ENCODE results near the gene EZH1.
"Not testable (repeated sequence)": the region's sequence is repeated elsewhere in the genome, so short reads cannot be mapped to it uniquely, and the experiment has no call there.

EZH1 gene

GRCh38 chr17:42669977-42670788, 74.7 kb downstream of the EZH1 start:
- peak in 1 of 2 donors; percentile 30 for DNase-seq (ENCODE audit: low read depth in 2 of 2)

DNA sequence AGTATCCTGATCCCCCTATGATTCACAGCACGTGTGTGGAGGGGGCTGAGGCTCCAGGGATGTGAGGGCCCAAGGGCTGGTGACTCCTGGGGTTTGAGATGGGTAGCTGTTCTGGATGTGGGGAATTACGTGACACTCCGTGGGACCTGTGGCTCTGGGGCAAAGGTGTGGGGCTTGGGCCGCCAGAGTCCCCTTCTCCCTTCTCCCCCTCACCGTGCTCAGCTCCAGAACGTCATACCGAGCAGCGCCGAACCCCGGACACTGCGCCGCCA, 75.2 kb downstream of the EZH1 start:
- DNase-seq (ENCODE audit: low read depth in 2 of 2): no peak

GRCh38 chr17:42667088-42667951, 77.5 kb downstream of the EZH1 start:
- DNase-seq (ENCODE audit: low read depth in 2 of 2): no peak

DNA sequence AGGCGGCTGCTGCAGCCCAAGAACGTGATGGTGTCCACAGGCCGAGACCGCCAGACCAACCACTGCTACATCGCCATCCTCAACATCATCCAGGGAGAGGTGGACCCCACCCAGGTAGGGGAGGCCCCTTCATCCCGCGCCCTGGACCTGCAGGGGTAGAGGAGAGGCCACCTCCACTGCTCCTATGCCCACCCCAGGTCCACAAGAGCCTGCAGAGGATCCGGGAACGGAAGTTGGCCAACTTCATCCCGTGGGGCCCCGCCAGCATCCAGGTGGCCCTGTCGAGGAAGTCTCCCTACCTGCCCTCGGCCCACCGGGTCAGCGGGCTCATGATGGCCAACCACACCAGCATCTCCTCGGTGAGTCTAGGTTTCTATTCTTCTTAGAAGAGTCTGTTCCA, 78.7 kb downstream of the EZH1 start:
- not testable (repeated sequence) for DNase-seq (ENCODE audit: low read depth in 2 of 2)

DNA sequence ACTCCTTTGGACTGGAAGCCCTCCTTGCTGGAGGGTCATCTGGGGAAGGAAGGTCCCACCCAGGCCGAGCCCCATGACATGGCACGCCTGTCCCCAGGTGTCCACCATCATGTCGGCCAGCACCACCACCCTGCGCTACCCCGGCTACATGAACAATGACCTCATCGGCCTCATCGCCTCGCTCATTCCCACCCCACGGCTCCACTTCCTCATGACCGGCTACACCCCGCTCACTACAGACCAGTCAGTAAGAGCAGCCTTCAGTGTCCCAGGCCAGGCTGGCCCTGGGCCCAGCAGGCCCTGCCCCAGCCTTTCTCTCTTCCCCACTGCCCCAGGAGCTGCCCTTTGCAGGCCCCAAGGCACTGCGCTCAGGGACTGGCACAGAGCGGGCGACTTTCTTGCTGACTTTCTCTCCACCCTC, 79.2 kb downstream of the EZH1 start:
- DNase-seq (ENCODE audit: low read depth in 2 of 2): no peak

DNA sequence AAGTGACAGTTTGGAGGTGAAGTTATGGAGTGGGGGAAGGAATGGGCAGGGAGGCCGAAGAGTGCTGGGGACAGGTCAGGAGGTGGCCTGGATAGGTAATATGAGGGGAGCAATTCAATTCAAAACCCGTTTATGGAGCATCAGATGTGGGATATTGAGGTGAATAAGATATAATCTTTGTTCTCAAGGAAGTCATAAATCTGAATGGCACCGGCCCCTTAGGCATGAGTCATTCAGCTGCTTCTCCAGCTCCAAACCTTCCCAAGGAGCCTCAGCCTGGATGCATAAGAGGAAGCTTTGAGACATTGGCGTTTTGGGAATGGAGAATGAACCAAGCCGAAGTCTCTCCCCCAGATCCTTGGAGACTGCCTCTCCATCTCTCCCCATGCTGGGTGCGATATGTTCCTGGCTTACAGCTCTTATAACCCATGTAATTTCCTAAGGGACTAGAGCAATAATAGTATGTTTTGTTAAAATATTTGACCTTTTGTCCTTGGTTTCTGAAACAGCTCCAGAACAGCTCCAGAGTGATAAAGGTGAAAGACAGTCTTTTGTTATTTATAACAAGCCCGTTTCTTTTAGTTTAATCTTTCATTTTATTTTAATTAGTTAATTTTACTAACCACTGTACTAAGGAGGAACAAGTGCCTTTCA, 84.0 kb downstream of the EZH1 start:
- no peak for DNase-seq (ENCODE audit: low read depth in 2 of 2)

DNA sequence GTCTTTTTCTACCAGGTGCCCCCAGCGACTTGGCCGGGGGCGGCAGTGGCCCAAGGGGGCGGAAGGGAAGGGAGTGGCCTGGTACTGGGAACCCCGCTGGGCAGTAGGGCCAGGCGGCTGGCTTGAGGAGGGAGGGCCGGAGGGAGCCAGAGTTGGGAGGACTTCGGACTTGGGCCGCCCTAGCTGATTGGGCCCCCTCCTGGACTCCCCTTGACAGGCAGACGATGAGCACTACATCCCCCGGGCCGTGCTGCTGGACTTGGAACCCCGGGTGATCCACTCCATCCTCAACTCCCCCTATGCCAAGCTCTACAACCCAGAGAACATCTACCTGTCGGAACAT, 84.9 kb downstream of the EZH1 start:
- not testable (repeated sequence) for DNase-seq (ENCODE audit: low read depth in 2 of 2)

- DNase-seq (ENCODE audit: low read depth in 2 of 2): peak; percentile 72 to 84
Measured at GRCh38 chr17:42659079-42659931, 85.5 kb downstream of the EZH1 start, which contains the start of gene TUBG2. Gene TUBG2, plus strand, starts transcription at chr17:42659284. Its CDS starts 220 bp downstream, at chr17:42659504.

GRCh38 chr17:42657824-42658588, 86.8 kb downstream of the EZH1 start:
- no peak for DNase-seq (ENCODE audit: low read depth in 2 of 2)

DNA sequence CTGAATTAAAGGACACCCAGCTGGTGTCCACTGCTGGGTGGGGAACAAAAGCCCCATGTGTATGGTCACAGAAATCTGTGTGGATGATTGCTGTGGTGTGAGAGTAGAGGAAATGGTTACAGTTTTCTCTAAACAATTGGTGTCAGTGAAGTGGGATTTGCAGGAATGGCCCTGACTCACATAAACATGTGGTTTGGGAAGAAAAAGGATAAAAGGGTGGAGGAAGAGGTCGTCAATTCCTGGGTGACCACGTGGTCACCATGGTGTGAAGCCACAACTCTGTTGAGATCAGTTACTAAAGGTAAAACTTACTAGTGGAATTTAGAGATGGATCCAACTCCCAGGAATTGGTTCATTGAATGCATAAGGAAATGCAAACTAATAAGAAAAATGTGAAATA, 89.3 kb downstream of the EZH1 start:
- no peak for DNase-seq (ENCODE audit: low read depth in 2 of 2)

GRCh38 chr17:42653179-42654124, 91.4 kb downstream of the EZH1 start:
- DNase-seq (ENCODE audit: low read depth in 2 of 2): no peak

DNA sequence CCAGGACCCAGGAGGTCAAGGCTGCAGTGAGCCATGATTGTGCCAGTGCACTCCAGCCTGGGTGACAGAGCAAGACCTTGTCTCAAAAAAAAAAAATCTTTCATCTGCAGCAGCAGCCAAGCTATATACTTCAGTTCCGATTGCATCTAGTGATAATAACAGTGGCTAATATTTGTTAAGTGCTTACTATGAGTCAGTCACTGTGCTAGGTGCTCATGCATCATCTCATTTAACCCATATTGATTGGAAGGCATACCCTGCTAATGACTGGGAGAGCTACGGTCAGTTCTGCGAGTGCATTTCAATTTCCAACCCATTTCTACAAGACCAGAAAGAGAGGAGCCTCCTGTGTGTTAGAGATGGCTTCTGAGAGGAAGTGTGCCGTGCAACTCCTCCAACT, 93.4 kb downstream of the EZH1 start:
- DNase-seq (ENCODE audit: low read depth in 2 of 2): no peak

All from stimulated activated CD4-positive, alpha-beta T cell treated with anti-CD3 and anti-CD28 coated beads, Interleukin-1b, Interleukin-23, amount 100 ng/mL, for 4 hours (primary cell).